EL (cell line): ENCODE results near the gene TBC1D21.

Experiments used
- DNase-seq: peaks from one replicate; pipeline ENCODE4 v3.0.0-alpha.2; 2016

Gene TBC1D21, protein sequence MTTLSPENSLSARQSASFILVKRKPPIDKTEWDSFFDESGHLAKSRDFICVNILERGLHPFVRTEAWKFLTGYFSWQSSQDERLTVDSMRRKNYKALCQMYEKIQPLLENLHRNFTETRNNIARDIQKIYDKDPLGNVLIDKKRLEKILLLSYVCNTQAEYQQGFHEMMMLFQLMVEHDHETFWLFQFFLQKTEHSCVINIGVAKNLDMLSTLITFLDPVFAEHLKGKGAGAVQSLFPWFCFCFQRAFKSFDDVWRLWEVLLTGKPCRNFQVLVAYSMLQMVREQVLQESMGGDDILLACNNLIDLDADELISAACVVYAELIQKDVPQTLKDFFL

DNA sequence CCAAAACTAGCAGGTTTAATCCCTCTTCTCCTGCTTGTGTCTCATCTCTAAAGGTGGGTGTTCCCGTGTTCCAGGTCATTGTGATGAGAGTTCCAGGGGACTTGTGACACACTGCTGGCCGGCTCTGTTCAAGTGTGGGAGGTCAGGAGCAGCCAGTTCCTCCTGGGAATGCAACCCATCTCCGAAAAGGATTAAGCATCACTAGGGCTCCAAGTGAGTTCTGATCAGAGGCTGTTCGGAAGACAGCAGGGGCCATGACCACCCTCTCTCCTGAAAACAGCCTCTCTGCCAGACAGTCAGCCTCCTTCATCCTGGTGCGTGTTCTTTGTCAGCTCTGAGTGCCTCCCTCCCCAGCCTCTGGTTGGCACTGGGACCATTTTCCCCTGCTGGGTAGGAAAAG, at the start of gene TBC1D21:
TSS of gene TBC1D21 (plus strand) at position 109 of the 400 bp plus-strand sequence. CDS start at position 255, 146 bp downstream.
- no peak for DNase-seq

DNA sequence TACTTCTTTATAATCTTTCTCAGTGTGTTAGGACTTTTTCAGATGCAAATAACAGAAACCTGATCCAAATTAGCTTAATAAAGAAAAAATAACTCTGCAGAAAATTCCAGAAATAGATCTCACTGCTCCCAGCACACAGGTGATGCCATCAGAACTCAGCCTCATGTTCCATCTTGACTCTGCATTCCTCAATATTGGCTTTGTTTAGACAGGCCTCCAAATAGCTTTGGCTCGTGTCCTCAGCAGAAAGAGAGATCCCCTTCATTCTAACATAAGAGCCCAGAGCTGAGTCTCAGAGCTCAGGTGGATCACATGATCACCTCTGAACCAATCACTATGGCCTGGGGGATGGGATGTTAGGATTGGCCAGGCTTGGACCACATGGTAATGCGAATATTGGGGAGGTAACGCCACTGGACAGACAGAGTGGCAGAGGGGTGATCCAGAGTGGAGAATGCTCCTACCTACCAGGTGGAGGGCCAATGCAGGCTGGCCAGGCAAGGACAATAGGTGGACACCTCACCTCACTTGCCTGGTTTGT, 46.6 kb upstream of the TBC1D21 start:
- DNase-seq = no peak

DNA sequence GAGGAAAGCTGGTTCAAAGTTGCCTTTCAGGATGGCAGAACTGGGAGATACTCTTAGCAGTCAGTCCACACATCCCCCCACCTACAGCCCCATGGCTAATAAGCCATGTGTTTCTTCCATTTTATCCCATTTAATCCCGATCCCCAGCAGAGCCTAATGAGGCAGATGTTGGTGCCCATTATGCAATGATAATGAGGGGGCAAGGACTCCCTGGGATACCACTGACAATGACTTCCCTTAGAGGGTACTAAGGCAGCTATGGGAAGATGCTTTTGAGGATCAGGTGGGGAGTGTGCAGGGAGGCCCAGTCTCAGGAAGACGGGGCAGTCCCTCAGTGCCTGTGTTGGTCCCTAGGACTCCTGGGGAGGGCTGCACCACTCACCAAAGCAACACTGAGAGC, 43.8 kb upstream of the TBC1D21 start:
- no peak for DNase-seq

DNA sequence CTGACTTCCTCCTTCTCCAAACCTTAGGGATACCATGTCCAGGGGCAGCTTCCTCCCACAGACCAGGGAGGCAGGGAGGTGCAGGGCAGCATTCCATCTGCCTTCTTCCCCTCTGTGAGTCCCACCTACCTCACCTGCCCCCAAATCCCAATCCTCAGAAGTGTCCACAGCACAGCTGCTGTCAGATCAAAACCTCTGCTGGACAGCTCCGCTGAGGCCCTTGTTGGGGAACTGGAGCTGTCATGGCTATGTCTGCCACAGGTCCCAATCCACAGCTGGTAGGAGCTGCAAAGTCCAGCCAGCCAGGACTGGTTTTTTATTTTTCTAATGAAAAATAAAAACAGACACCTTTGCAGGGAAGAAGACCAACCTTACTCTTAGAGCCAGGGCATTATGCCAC, 40.7 kb upstream of the TBC1D21 start:
- no peak for DNase-seq

DNA sequence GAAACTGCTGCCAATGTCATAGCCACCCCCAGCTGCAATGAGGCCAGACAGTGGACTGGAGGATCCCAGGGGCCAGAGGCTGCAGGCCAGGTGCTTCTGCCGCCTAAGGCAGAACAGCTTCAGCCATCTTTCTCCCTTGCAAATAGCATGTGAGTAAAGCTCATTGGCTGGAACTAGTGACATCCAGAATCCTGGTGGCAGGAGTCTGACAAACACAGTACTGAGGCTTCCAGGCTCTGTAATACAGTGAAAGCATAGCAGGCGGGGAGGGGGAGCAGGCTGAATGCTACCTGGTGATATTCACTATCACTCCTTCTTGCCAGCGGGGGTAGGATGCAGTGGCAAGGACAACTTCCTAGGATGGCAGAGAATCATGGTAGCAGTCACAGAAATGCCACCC, 36.5 kb upstream of the TBC1D21 start:
- DNase-seq = no peak

DNA sequence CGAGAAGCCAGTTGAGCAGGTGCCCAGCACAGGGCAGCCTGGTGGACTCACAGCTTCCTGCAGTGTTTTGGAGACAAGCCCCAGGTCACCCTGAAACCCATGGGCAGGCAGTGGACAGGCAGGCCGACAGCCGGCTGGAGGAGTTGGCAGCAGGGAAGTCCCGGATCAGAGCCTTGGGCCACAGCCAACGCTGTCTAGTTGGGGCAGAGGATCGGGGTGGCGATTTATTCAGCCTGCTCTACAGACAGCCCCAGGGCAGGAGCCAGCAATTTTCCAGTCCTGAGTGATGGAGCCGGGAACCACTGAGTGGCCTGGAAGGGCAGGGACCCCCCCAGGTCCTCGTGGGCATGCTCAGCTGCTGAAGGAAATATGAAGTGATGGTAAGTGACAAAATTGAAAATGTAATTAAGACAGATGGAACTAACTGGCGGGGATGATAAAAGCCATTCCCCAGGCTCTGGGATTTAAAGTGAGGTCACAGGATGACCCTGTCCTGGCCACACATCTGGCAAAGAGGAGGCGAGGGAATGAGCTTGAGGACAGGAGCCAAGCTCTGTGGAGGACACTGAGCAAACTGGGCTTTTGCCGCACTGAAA, 34.4 kb upstream of the TBC1D21 start:
- DNase-seq = peak; percentile 5

DNA sequence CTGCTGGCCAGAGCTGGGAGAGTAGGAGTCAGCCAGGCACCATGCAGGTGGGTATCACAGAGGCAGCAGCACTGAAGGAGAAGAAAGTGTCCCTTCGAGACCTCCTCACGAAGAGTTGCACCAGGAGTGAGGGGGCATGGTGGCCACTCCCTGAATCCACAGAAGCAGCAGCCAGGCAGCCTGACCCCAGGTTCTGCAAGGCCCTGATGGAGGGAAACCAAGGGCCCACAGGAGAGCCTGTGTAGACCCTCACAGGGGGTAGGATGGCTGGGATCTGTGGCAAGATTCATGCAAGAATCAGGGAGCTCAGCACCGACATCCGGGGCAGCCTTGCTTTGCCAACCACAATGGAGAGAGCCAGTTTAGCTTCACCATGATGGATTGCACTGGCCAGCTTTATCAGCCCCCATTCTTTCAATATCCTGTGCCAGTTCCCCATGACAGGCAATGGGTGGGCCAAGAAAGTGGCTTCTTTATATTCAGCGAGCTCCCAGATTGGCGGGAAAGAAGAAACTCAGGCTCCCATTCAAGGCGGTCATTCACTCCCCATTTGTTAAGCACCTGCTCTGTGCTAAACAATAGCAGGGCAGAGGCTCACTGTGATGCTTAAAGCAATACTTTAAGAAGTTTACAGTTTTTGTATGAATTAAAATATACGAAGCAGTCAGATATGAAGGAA, 33.5 kb upstream of the TBC1D21 start:
- DNase-seq = no peak

DNA sequence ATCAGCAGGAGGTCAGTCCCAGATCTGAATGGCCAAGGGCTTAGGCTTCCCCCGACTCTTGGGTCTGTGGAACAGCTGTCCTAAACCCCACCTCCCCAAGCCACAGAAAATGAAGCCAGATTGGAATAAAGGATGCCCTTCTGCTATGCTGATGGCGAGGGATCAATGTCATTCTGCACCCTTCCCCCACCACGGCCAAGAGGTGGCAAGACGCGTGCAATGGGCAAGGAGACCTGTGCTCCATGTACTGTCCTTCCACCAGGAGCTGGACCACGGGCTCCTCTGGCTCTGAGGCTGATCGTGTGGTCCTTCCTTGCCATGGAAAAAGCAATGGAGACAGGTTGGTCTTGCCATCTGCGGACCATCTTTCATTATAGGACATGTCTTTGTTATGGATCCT, 32.6 kb upstream of the TBC1D21 start:
- DNase-seq = no peak

DNA sequence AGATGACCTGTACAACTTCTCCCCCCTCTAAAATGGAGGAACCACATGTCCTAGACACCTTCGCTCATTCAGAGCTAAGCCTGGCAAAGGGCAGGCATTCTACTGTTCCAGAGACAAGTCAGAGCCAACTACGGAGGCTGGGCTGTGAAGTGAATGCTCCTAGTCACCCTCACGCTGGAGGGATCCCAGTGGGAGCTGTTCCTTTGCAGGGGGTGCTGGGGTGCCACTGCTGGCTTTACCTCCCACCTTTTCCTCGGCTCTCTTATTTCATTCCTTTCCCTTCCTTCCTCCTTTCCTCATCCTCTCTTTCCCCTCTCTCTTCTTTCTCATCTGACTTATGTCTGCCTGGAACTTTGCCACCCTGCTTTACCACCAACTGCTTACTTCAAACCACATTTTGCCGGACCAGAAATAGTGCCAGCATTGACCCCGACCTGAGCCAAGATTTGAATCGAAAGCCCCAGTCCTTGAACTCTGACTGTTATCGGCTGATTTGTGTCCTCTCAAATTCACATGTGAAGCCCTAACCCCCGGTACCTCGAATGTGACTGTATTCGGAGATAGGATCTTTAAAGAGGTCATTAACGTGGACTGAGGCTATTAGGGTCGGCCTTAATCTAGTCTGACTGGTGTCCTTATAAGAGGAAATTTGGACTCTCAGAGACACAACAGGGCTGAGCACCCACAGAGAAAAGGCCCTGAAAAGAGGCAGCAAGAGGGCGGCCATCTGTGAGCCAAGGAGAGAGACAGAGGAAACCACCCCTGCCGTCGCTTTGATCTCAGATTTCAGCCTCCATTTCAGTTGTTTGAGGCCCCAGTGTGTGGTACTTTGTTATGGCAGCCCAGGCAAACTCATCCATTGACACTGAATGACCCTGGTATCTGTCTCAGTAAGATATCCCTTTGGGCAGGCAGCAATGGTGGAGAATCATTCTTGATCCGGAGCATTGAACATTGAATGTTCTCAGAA, 31.3 kb upstream of the TBC1D21 start:
- no peak for DNase-seq

DNA sequence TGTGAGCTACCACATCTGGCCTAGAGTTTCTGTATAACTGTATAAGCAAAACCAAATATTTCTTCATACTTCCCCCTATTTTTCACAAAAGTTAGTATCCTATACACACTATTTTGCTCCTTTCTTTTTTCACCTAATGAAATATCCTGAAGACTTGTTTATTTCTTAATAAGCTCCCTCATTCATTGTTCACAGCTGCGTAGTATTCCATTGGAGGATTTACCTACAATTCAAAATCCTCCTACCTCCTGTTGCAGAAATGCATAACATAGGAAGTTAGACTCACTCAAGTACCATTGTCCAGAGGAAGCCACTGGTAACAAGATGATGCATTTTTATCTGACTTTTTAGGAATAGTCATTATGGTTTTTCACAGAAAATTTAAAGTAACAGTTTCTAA, 29.6 kb upstream of the TBC1D21 start:
- no peak for DNase-seq

DNA sequence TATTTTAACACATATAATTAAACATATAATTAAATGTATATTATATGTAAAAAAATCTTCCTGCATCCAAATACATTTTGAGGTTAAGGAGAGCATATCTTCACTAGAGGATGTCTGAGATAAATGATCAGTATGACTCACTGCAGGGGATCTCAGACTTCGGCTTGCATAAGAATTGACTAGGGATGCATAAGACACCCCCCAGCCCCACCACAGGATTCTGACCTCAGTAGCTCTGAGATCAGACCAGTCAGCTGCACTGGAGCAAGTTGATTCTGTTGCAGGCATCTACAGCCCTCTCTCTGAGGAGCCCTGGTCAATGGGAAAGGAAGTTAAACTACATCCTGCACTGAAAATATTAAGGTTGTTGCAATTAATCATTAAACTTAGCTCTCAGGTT, 29.0 kb upstream of the TBC1D21 start:
- no peak for DNase-seq

DNA sequence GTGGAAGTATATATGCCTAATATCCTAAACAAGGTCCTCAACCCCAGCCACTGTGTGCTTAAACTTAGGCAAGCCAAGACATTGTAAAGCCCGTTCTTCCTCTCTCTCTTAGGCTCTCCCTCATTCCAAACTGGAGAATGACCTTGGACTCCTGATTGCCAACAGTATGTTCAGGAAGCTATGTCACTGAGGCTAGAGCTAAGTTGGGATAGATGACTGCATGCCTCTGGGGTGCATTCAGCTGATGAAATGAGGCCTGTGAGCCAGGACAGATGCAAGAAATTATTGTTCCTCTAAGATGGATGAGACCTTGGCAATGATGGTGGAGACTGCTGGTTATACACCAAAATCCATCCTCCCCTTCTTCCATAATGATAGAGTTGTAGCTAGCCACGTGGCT, 27.9 kb upstream of the TBC1D21 start:
- DNase-seq = no peak

DNA sequence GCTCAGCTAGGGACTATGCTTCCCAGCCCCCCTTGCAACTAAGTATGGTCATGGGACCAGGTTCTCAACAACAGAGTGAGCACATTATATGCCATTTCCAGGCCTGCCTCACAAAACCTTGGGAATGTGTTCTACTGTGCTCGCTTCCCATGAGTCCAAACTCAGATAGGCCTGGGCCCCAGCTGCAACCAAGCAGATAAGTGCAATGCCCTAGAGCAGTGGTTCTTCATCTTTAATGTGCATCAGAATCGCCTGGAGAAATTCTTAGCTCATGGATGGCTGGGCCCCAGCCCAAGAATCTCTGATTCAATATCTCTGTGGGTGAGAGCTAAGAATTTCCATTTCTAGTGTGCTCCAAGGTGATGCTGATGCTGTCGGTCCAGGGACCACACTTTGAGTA, 27.5 kb upstream of the TBC1D21 start:
- DNase-seq = no peak

DNA sequence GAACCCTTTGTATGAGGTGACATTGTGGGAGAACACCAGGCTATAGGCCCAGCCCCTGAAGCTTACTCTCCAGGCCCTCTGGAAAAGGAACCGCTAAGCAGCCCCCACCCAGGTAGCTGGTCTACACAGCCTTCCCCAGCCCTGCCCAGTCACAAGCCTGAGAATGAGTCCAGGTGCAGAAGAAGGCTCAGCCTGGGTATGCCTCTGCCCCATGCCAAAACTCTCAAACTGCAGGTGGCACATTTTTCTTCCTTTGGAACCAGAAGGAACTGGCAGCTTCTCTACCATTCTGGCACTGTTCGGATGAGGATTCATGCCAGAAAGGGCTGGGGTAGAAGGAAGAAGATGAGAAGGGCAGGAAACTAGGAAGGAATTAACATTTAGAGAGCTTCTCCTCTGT, 23.7 kb upstream of the TBC1D21 start:
- DNase-seq = no peak

DNA sequence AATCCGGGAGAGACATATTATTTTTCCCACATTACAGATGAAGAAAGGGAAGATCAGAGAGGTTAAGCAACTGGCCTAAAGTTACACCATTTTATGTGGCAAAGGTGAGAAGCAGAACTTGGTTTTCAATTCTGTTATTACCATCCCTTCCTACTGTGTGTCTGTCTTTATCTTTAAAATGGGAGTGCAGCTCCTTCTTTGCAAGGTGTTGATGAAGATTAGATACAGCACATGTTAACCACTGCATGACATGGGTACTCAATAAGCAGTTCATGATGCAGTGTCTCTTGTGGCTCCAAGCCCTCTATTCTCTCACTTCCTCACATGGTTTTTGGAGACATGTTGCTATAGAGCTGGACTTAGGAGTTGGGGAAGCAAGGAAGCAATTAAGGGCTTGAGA, 23.1 kb upstream of the TBC1D21 start:
- no peak for DNase-seq

DNA sequence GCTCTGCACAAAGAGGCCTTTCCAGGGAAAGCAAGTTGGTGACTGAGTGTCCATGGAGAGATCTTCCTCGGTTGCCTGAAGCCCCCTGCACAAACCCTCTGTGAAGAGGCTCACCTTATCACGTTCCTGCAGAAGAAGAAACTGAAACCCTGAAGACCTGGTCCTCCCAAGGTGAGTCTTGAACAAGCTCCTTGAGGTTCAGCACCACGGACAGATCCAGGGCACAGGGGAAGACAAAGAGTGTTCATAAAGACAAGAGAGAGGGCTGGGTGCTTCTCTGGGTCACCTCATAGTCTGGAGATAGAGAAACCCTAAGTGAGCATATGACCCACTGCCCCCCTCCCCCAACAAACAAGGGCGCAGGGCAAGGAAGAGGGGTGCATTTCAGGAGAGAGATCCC, 21.7 kb upstream of the TBC1D21 start:
- peak; percentile 50 for DNase-seq

DNA sequence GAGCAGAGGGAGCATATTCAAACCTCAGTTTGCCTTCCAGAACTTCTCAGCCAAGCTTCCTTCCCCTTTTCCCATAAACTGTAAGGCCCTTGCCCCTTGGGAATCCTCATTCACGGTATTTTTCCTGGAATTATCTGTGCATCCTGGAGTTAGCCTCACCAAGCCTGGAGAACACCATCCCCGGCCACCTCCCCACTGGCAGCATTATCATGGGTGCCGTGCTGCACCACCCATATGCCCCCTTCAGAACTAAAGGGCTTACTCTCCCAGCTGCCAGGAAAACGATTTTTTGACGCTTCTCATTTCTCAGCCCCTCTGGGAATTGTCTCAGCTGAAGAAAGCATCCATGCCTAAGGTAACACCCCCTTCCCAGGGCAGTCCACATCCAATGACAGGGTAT, 20.9 kb upstream of the TBC1D21 start:
- no peak for DNase-seq

DNA sequence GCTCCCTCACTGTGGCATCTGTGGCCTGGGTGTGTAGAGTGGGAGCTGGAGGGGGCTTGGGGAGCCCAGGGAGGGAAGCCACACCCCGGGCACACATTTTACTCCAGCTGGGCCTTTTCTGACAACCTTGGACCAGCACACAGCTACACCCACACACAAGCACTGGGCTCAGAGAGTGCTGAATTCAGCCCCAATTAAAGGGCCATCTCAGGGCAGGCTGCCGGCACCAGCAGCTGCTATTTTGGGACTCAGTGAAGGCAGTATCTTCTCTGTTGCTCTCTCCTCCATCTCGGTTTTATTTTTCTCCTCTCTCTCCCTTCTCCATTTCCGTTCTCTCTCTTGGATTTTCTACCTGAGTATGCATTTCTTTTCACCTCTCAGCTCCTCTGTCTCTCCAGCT, 19.1 kb upstream of the TBC1D21 start:
- DNase-seq = no peak

DNA sequence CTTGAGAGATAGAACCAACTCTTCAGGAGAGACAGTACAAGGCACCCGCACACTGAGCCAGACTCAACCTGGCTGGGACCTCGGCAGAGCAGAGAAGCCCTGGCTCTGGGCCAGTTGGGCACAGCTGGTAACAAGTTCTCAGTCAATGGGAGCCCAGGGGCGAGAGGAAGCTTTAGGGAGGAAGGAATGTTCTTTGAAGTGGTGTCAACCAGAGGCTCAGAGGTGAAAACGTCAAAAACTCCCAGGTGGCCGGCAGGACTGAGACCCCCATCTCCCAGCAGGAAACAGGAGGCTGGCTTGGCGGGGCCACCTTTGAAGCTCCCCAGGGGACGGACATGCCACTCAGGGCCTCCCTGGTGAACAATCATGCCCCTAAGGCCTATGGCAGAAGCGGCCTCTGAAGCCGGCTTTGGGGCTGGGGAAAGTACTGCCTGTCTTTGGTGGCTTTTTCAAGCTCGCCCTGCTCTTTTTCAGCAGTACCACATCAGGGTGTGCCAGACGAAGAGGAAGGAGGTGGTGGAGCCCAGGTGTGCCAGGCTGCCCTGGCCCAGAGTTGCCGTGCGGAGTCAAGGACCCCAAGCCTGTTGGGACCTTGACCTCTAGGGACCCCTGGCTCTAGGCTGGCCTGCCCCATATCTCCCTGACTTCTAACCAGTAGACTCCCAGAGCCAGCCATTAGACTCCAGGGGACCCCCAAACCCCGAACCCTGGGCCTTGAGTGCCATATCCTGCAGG, 16.7 kb upstream of the TBC1D21 start:
- no peak for DNase-seq

DNA sequence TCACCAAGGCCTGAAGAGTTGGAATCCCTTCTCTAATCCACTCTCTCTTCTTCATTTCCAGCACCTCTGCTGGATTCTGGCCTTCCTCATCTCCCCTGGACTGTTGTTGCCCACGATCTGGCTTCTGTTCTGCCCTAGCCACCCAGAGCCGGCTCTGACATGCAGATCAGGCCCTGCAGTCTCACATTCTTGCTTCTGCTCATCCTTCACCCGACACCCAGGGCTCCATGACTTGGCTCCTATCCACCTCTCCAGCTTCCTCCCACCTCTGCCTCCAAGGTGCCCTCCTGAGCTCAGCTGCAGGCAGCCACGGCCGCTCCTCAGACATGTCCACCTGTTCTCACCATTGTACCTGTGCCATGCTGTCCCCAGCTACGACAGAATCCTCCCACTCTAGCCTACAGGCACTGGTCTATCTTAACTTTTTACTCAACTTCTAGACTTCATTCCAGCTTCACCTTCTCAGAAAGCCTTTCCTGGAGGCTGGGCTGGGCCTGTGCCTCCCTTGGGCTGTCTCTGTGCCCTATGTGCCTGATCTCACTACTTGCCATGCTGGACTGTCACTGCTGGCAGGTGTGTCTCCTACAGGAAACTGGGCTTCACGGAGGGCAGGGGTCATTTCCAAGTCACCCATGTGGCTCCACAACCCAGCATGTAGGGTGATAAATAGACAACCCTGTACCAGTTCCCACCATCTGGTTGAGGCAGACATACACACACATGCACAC, 16.0 kb upstream of the TBC1D21 start:
- DNase-seq = no peak

DNA sequence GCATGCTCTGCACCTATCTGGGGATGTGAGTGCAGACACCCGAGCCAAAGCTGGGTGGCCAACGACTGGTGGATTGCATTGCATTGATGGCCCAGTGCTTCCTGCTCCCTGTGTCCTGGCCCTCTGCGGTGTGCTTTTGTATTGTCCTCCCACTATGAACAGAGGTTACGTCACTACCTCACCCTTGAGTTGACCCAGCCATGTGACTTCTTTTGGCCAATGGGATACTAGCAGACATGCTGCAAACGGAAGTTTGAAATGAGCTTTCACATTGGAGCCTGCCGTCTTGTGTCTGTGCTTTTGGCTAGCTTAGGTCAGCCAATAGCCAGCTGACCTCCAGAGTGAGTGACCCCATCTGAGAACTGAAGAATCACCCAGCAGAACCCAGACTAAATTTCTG, 15.3 kb upstream of the TBC1D21 start:
- no peak for DNase-seq
